WTC11 (cell line): ENCODE measurements around the gene LRMDA. TPM values are rescaled to one million over a fixed set of nuclear protein-coding genes. Genes with fewer than 3 reads are reported as not detected.

Experiments
- ATAC-seq: fragments of 200-7000 bp; cut with Tn5 transposase; 2 replicates; pipeline ENCODE4 v1.10.0; 2021; ENCODE audit warnings: mild to moderate bottlenecking, moderate library complexity
- CTCF ChIA-PET: fragments of 300-600 bp; sonication (Branson Sonifier 250); formaldehyde crosslinking; loops from one replicate; lab custom pipeline; 2021; ENCODE audit warnings: antibody characterized with exemption; lab: Charles Lee
- POLR2A ChIA-PET: fragments of 350-600 bp; sonication (Branson Sonifier 250); formaldehyde crosslinking; loops from one replicate; lab custom pipeline; 2021; ENCODE audit warnings: antibody characterized with exemption; lab: Charles Lee
- DNase-seq: peaks from one replicate; pipeline ENCODE4 v3.0.0; 2021; ENCODE audit warnings: low spot score
- H3K27ac Mint-ChIP-seq: 2 replicates; pipeline ENCODE4 v1.8.0; 2021; ENCODE audit warnings: mixed read lengths
- H3K27me3 Mint-ChIP-seq: 2 replicates; pipeline ENCODE4 v1.8.0; 2021; ENCODE audit warnings: low read depth, mild to moderate bottlenecking, moderate library complexity, mixed read lengths
- H3K36me3 Mint-ChIP-seq: 2 replicates; pipeline ENCODE4 v1.8.0; 2021; ENCODE audit warnings: mixed read lengths
- H3K4me1 Mint-ChIP-seq: 2 replicates; pipeline ENCODE4 v1.8.0; 2022; ENCODE audit warnings: mixed read lengths
- H3K4me3 Mint-ChIP-seq: 2 replicates; pipeline ENCODE4 v1.8.0; 2021; ENCODE audit warnings: mild to moderate bottlenecking, moderate library complexity, mixed read lengths
- H3K9me3 Mint-ChIP-seq: 2 replicates; pipeline ENCODE4 v1.8.0; 2021; ENCODE audit warnings: mixed read lengths
- AR ChIP-seq: fragments of 250-450 bp; sonication (Bioruptor Pico); IDR thresholded peaks from 2 replicates; pipeline ENCODE4 v1.9.0; 2021; ENCODE audit warnings: mild to moderate bottlenecking
- ATF3 ChIP-seq: sonication (generic); formaldehyde crosslinking; conservative IDR thresholded peaks from 2 replicates; pipeline ENCODE4 v1.8.1; 2022; ENCODE audit warnings: mild to moderate bottlenecking, missing genetic modification reagents
- EMX1 ChIP-seq: fragments of 250-450 bp; sonication (Bioruptor Pico); IDR thresholded peaks from 2 replicates; pipeline ENCODE4 v1.8.0; 2021; ENCODE audit warnings: mild to moderate bottlenecking
- ERG ChIP-seq: fragments of 250-450 bp; sonication (Bioruptor Pico); IDR thresholded peaks from 2 replicates; pipeline ENCODE4 v1.8.0; 2021; ENCODE audit warnings: mild to moderate bottlenecking
- FOXJ3 ChIP-seq: sonication (generic); formaldehyde crosslinking; IDR thresholded peaks from 2 replicates; pipeline ENCODE4 v1.9.0; 2021; ENCODE audit warnings: missing genetic modification reagents, mild to moderate bottlenecking, borderline replicate concordance
- FOXP1 ChIP-seq: sonication (generic); formaldehyde crosslinking; IDR thresholded peaks from 2 replicates; pipeline ENCODE4 v1.8.0; 2022; ENCODE audit warnings: missing genetic modification reagents, mild to moderate bottlenecking, moderate library complexity, borderline replicate concordance
- IRF2 ChIP-seq: sonication (generic); formaldehyde crosslinking; IDR thresholded peaks from 2 replicates; pipeline ENCODE4 v1.8.0; 2022; ENCODE audit warnings: low read depth, missing genetic modification reagents, borderline replicate concordance
- NFATC4 ChIP-seq: fragments of 250-450 bp; sonication (Bioruptor Pico); IDR thresholded peaks from 2 replicates; pipeline ENCODE4 v1.9.0; 2021; ENCODE audit warnings: mild to moderate bottlenecking
- NR3C1 ChIP-seq: sonication (generic); formaldehyde crosslinking; conservative IDR thresholded peaks from 2 replicates; pipeline ENCODE4 v1.8.1; 2023; ENCODE audit warnings: low read depth, mild to moderate bottlenecking, missing genetic modification reagents
- PRDM15 ChIP-seq: sonication (generic); formaldehyde crosslinking; IDR thresholded peaks from 2 replicates; pipeline ENCODE4 v1.8.0; 2022; ENCODE audit warnings: missing genetic modification reagents
- SMAD3 ChIP-seq: sonication (generic); formaldehyde crosslinking; IDR thresholded peaks from 2 replicates; pipeline ENCODE4 v1.8.0; 2022; ENCODE audit warnings: missing genetic modification reagents, mild to moderate bottlenecking, borderline replicate concordance
- SOX15 ChIP-seq: fragments of 250-450 bp; sonication (Bioruptor Pico); IDR thresholded peaks from 2 replicates; pipeline ENCODE4 v1.9.0; 2021; ENCODE audit warnings: mild to moderate bottlenecking
- SP1 ChIP-seq: sonication (generic); formaldehyde crosslinking; conservative IDR thresholded peaks from 2 replicates; pipeline ENCODE4 v1.8.1; 2022; ENCODE audit warnings: missing genetic modification reagents
- TEAD1 ChIP-seq: sonication (generic); formaldehyde crosslinking; IDR thresholded peaks from 2 replicates; pipeline ENCODE4 v1.8.0; 2022; ENCODE audit warnings: mild to moderate bottlenecking, missing genetic modification reagents
- TEAD4 ChIP-seq: sonication (generic); formaldehyde crosslinking; IDR thresholded peaks from 2 replicates; pipeline ENCODE4 v1.8.0; 2022; ENCODE audit warnings: mild to moderate bottlenecking, missing genetic modification reagents
- ZBTB21 ChIP-seq: sonication (generic); formaldehyde crosslinking; IDR thresholded peaks from 2 replicates; pipeline ENCODE4 v1.8.1; 2023; ENCODE audit warnings: mild to moderate bottlenecking, missing genetic modification reagents, borderline replicate concordance
- ZBTB43 ChIP-seq: sonication (generic); formaldehyde crosslinking; IDR thresholded peaks from 2 replicates; pipeline ENCODE4 v1.8.1; 2023; ENCODE audit warnings: mild to moderate bottlenecking, missing genetic modification reagents
- ZNF281 ChIP-seq: sonication (generic); formaldehyde crosslinking; IDR thresholded peaks from 2 replicates; pipeline ENCODE4 v1.8.0; 2023; ENCODE audit warnings: mild to moderate bottlenecking, missing genetic modification reagents
- ZNF317 ChIP-seq: sonication (generic); formaldehyde crosslinking; IDR thresholded peaks from 2 replicates; pipeline ENCODE4 v1.8.1; 2023; ENCODE audit warnings: low read depth, mild to moderate bottlenecking, moderate library complexity, missing genetic modification reagents, borderline replicate concordance
- ZNF423 ChIP-seq: fragments of 250-450 bp; sonication (Bioruptor Pico); IDR thresholded peaks from 2 replicates; pipeline ENCODE4 v2.1.2; 2022; ENCODE audit warnings: mild to moderate bottlenecking, moderate library complexity
- ZNF512 ChIP-seq: sonication (generic); formaldehyde crosslinking; IDR thresholded peaks from 2 replicates; pipeline ENCODE4 v1.8.1; 2022; ENCODE audit warnings: missing genetic modification reagents, borderline replicate concordance
- total RNA-seq: library from RNA; stranded (reverse); gene quantifications from 3 replicates; pipeline ENCODE4 v1.2.3, GENCODE V29; 2021

The LRMDA gene
- total RNA-seq, 1 experiment from 2014 or later = 0.92 TPM

- no peak for TF ChIP-seq SMAD3 (CRISPR knock-in tag)
- no peak for TF ChIP-seq ZNF317 (CRISPR knock-in tag)
- no peak for TF ChIP-seq PRDM15 (CRISPR knock-in tag)
- no peak for TF ChIP-seq ZNF281 (CRISPR knock-in tag)
- no peak for TF ChIP-seq FOXP1 (CRISPR knock-in tag)
- TF ChIP-seq ZNF423 (CRISPR knock-in tag) = no peak
- no peak for TF ChIP-seq EMX1
- TF ChIP-seq NR3C1 = no peak
- no peak for TF ChIP-seq ZBTB21 (CRISPR knock-in tag)
- no peak for TF ChIP-seq ZNF512 (CRISPR knock-in tag)
- no peak for TF ChIP-seq SP1
Observed at GRCh38 chr10:76152186-76152585, 720.8 kb downstream of the LRMDA start (continued).

- ChIA-PET POLR2A (no interaction called here), CTCF (no interaction called here)
- Mint-ChIP-seq H3K4me1 (peaks cover 29% of the 10 kb centered on the region), H3K4me3 (no peak overlapping the region), H3K36me3 (peaks cover 25% of the 10 kb centered on the region), H3K9me3 (peaks cover 24% of the 10 kb centered on the region), H3K27ac (no peak overlapping the region), H3K27me3 (peaks cover 2% of the 10 kb centered on the region)
- ATAC-seq = peak; percentile 43; the same call in 1 of the 2 replicates
- no peak for DNase-seq
- TF ChIP-seq ERG (CRISPR knock-in tag) (no peak), ATF3 (CRISPR knock-in tag) (no peak), SOX15 (CRISPR knock-in tag) (no peak), IRF2 (no peak), TEAD4 (CRISPR knock-in tag) (no peak), NFATC4 (CRISPR knock-in tag) (no peak), FOXJ3 (CRISPR knock-in tag) (no peak), TEAD1 (no peak), ZBTB21 (CRISPR knock-in tag) (no peak), FOXP1 (CRISPR knock-in tag) (no peak), AR (CRISPR knock-in tag) (no peak), ZBTB43 (CRISPR knock-in tag) (no peak), NR3C1 (no peak)
Observed at GRCh38 chr10:76155961-76156360, 724.5 kb downstream of the LRMDA start.
